B cell (primary cell): ENCODE results near the gene P4HA3. TPM values are rescaled to one million over a fixed set of nuclear protein-coding genes. Genes with fewer than 3 reads are reported as not detected.

Experiments used
- ATAC-seq: fragments of 200-7000 bp; cut with Tn5 transposase; one replicate; pipeline ENCODE4 v1.10.0; 2021; ENCODE audit warnings: low read depth, mild to moderate bottlenecking, moderate number of reproducible peaks, moderate library complexity
- CTCF ChIA-PET: fragments of 350-600 bp; sonication (Branson Sonifier 250); formaldehyde crosslinking; loops from one replicate; lab custom pipeline; 2021; ENCODE audit warnings: antibody characterized with exemption, inconsistent platforms; lab: Charles Lee
- POLR2A ChIA-PET: fragments of 350-600 bp; sonication (Branson Sonifier 250); formaldehyde crosslinking; loops from one replicate; lab custom pipeline; 2021; ENCODE audit warnings: antibody characterized with exemption; lab: Charles Lee
- DNase-seq: peaks from one replicate; pipeline ENCODE4 v3.0.0; 2013
- H2AFZ ChIP-seq: 2 replicates; pipeline ENCODE4 v1.6.1; 2012; ENCODE audit warnings: mild to moderate bottlenecking, low read depth, low read length; ENCODE audit not compliant: insufficient read depth, poor library complexity, severe bottlenecking
- H3K27ac ChIP-seq, 2 donors: 1 replicate in 1 of 2; 2 replicates in 1 of 2; pipeline ENCODE4 v1.5.1; 2012 to 2013; ENCODE audit warnings: low read length in 2 of 2, mild to moderate bottlenecking in 2 of 2, moderate library complexity in 1 of 2
- H3K27me3 ChIP-seq, 4 experiments: fragments of 200-600 bp in 1 of 4; sonication (generic) in 1 of 4; replicated peaks in 1 of 4; 1 replicate in 2 of 4; 2 replicates in 2 of 4; pipeline versions ENCODE4 v1.6.1 to v1.7.0; 2013 to 2016; ENCODE audit warnings: low read length in 3 of 4, mild to moderate bottlenecking in 2 of 4, mixed read lengths in 1 of 4, moderate library complexity in 1 of 4; ENCODE audit not compliant: insufficient read depth in 4 of 4, control insufficient read depth in 3 of 4; ENCODE audit errors: control extremely low read depth in 1 of 4
- H3K36me3 ChIP-seq, 2 experiments: replicated peaks in 1 of 2; 1 replicate in 1 of 2; 2 replicates in 1 of 2; pipeline versions ENCODE4 v1.6.1 to v1.7.1; 2013; ENCODE audit warnings: low read length in 1 of 2; ENCODE audit not compliant: insufficient read depth in 2 of 2, control insufficient read depth in 1 of 2; ENCODE audit errors: control extremely low read depth in 1 of 2, extremely low read depth in 1 of 2
- H3K4me1 ChIP-seq, 2 donors: fragments of 200-600 bp in 1 of 2; sonication (generic) in 1 of 2; 1 replicate in 1 of 2; 2 replicates in 1 of 2; pipeline versions ENCODE4 v1.5.1 to v1.6.1; 2013 to 2017; ENCODE audit warnings: low read length in 2 of 2; ENCODE audit not compliant: control insufficient read depth in 2 of 2, insufficient read depth in 2 of 2
- H3K4me2 ChIP-seq: replicated peaks from 2 replicates; pipeline ENCODE3; 2012; ENCODE audit warnings: mild to moderate bottlenecking, low read depth, low read length; ENCODE audit not compliant: poor library complexity, severe bottlenecking
- H3K4me3 ChIP-seq, 5 experiments: fragments of 200-600 bp in 1 of 5; sonication (generic) in 1 of 5; 1 replicate in 3 of 5; 2 replicates in 2 of 5; pipeline versions ENCODE4 v1.5.1 to v1.7.0; 2011 to 2016; ENCODE audit warnings: low read length in 4 of 5, mild to moderate bottlenecking in 4 of 5, low read depth in 2 of 5, control low read depth in 1 of 5, moderate library complexity in 1 of 5; ENCODE audit not compliant: insufficient read depth in 1 of 5; ENCODE audit errors: control extremely low read depth in 1 of 5, extremely low read depth in 1 of 5
- H3K79me2 ChIP-seq: fragments of 200-600 bp; sonication (generic); one replicate; pipeline ENCODE4 v1.6.0; 2016; ENCODE audit warnings: low read length; ENCODE audit not compliant: control insufficient read depth, insufficient read depth
- H3K9ac ChIP-seq: fragments of 200-600 bp; sonication (generic); 2 replicates; pipeline ENCODE4 v1.6.1; 2017; ENCODE audit warnings: mild to moderate bottlenecking, low read length, moderate library complexity
- H3K9me3 ChIP-seq, 3 donors: one replicate each; pipeline versions ENCODE4 v1.6.1 to v1.7.1; 2013; ENCODE audit warnings: low read length in 2 of 3; ENCODE audit not compliant: control insufficient read depth in 2 of 3, insufficient read depth in 1 of 3; ENCODE audit errors: control extremely low read depth in 1 of 3
- H4K20me1 ChIP-seq: 2 replicates; pipeline ENCODE4 v1.6.0; 2012; ENCODE audit warnings: mild to moderate bottlenecking, low read length; ENCODE audit not compliant: insufficient read depth, control insufficient read depth, poor library complexity, severe bottlenecking
- H3K27ac Mint-ChIP-seq: one replicate; pipeline ENCODE4 v1.8.0; 2021; ENCODE audit warnings: mixed read lengths
- H3K27me3 Mint-ChIP-seq: one replicate; pipeline ENCODE4 v1.8.0; 2021; ENCODE audit warnings: mixed read lengths
- H3K4me1 Mint-ChIP-seq: one replicate; pipeline ENCODE4 v1.8.0; 2021; ENCODE audit warnings: mixed read lengths
- H3K4me3 Mint-ChIP-seq: one replicate; pipeline ENCODE4 v1.8.0; 2021; ENCODE audit warnings: mixed read lengths
- H3K9me3 Mint-ChIP-seq: one replicate; pipeline ENCODE4 v1.8.0; 2022; ENCODE audit warnings: mixed read lengths; ENCODE audit not compliant: insufficient read depth
- CTCF ChIP-seq: fragments of 200-600 bp; IDR thresholded peaks from one replicate; pipeline ENCODE4 v1.8.0; 2022; ENCODE audit warnings: antibody characterized with exemption, mild to moderate bottlenecking
- EZH2 ChIP-seq: IDR thresholded peaks from 2 replicates; pipeline ENCODE4 v1.6.1; 2012; ENCODE audit warnings: borderline replicate concordance, low read depth, mild to moderate bottlenecking, moderate library complexity, low read length; ENCODE audit not compliant: insufficient read depth, poor library complexity, severe bottlenecking
- WGBS: methylation state at CpG from one replicate; pipeline ENCODE4 v1.1.5; 2013; ENCODE audit warnings: missing lambda C conversion rate; ENCODE audit not compliant: insufficient coverage; 5-methylcytosine and 5-hydroxymethylcytosine counted together
- intact Hi-C: fragments of 100-400 bp; cut with micrococcal nuclease; formaldehyde crosslinking; loops from one replicate; pipeline ENCODE4 v1.10.0; 2022
- polyA plus RNA-seq: library from polyadenylated mRNA; depleted of rRNA; stranded (reverse); fragments of >200 nt; gene quantifications from 2 replicates; pipeline ENCODE4 v1.2.3, GENCODE V29; 2012
- total RNA-seq, 2 donors: library from RNA; stranded (reverse); fragments of 120-200 nt in 1 of 2; gene quantifications; 1 replicate in 1 of 2; 2 replicates in 1 of 2; pipeline versions ENCODE4 v1.2.3 to v1.2.4, GENCODE V29; 2013 to 2022

The P4HA3 gene
- total and polyA plus RNA-seq, 2 donors (not counting 1 experiment from before 2014, with no cell fraction given): not detected

GRCh38 chr11:74282914-74283371 is 28.5 kb downstream of the P4HA3 start:
- DNase-seq: no peak
- no peak overlapping the region for H3K27ac Mint-ChIP-seq
- WGBS: 87% methylated on average over 5 of the region's 5 CpGs

GRCh38 chr11:74282421-74282820 is 29.0 kb downstream of the P4HA3 start:
- H3K4me2 ChIP-seq: no peak overlapping the region
- POLR2A ChIA-PET: no interaction called here
- no peaks in the 10 kb centered on the region for H3K4me1 ChIP-seq
- Mint-ChIP-seq H3K4me1 (no peaks in the 10 kb centered on the region), H3K4me3 (no peak overlapping the region), H3K9me3 (no peaks in the 10 kb centered on the region), H3K27me3 (peaks cover 19% of the 10 kb centered on the region), H3K27ac (no peak overlapping the region)
- TF ChIP-seq CTCF (no peak), EZH2 (no peak)
- H3K27ac ChIP-seq: no peak overlapping the region
- H3K9ac ChIP-seq: no peak overlapping the region
- intact Hi-C loops: no loop called here
- no peak for DNase-seq
- no peak overlapping the region for H2AFZ ChIP-seq
- CTCF ChIA-PET: no interaction called here
- H3K9me3 ChIP-seq: no peaks in the 10 kb centered on the region
- no peaks in the 10 kb centered on the region for H3K79me2 ChIP-seq
- 97% methylated on average over 3 of the region's 3 CpGs for WGBS
- H3K27me3 ChIP-seq: peaks cover 0 to 6% (median 2%) of the 10 kb centered on the region in 4 experiments
- no peak for ATAC-seq
- no peaks in the 10 kb centered on the region for H4K20me1 ChIP-seq
- H3K4me3 ChIP-seq: no peak overlapping the region
- no peaks in the 10 kb centered on the region for H3K36me3 ChIP-seq

More at GRCh38 chr11:74282914-74283371, 28.5 kb downstream of the P4HA3 start:
- TF ChIP-seq EZH2: no peak
- no peak for TF ChIP-seq CTCF
- no peak overlapping the region for H3K27ac ChIP-seq
- Mint-ChIP-seq H3K9me3 (no peaks in the 10 kb centered on the region), H3K4me3 (no peak overlapping the region), H3K4me1 (no peaks in the 10 kb centered on the region), H3K27me3 (peaks cover 14% of the 10 kb centered on the region)
- ChIA-PET CTCF (no interaction called here), POLR2A (no interaction called here)
- H3K9ac ChIP-seq: no peak overlapping the region
- H4K20me1 ChIP-seq: no peaks in the 10 kb centered on the region
- H3K79me2 ChIP-seq: no peaks in the 10 kb centered on the region
- H3K27me3 ChIP-seq: peaks cover 0 to 3% (median 0%) of the 10 kb centered on the region in 4 experiments
- H3K36me3 ChIP-seq: no peaks in the 10 kb centered on the region
- no peak overlapping the region for H2AFZ ChIP-seq
- intact Hi-C loops: no loop called here
- no peak overlapping the region for H3K4me3 ChIP-seq
- H3K4me2 ChIP-seq: no peak overlapping the region
- H3K9me3 ChIP-seq: no peaks in the 10 kb centered on the region
- no peak for ATAC-seq
- no peaks in the 10 kb centered on the region for H3K4me1 ChIP-seq
